Stimulated activated CD8-positive, alpha-beta memory T cell treated with anti-CD3 and anti-CD28 coated beads, Interleukin-7, amount 100 ng/mL, for 48 hours (primary cell): Measurements from ENCODE around the gene NIPBL.
"Not testable (repeated sequence)": the region's sequence is repeated elsewhere in the genome, so short reads cannot be mapped to it uniquely, and the experiment has no call there.

Experiments used
- DNase-seq, 2 donors: peaks; one replicate each; pipeline ENCODE4 v3.0.0-alpha.2; 2020; ENCODE audit warnings: low read depth in 1 of 2; ENCODE audit errors: extremely low read depth in 1 of 2

NIPBL gene

DNA sequence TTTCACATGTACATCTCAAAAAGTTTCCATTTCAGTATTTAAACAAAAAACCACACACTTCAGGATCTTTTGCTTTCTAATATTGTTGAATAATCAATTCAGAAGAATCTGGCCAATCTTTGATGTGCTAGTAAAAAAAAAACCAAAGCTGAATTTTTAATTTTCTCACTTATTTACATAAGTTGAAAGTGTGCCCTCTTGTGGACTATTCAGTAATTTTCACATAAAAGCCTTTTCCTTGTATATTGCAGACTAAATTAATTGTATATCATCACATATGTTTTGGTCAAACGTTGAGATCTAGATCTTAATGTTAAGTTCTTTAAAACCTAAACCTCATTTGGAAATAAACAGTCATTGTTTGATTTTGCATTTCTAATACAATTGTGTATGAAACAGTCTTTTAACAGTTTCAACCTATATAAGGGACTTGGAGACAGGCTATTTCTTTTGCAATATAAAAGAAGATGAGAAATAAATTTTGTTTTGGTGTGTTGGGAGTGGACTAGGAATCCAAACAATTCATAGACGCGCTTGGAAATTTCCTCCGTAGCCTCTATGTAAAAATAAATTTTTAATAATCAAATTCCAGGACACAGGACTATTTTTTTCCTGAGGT is 68.1 kb downstream of the NIPBL start:
- no peak for DNase-seq

DNA sequence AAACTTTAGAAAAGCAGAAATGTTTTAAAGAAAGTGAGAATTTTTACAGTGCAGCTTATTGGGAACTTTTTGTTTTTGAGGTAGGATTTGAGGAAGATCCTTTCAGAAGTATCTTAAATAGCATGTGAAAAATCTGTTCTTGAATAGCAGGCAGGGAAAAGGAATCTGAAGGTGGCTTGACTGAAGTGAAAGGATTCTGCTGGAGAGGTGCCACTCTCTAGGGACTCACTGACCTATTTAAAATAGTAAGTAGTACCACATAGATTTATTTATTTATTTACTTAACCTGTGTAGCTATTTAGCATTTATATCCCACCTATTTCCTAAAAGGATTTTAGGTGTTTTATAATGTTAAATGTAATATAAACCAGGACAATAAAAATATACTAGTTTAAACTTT is 69.1 kb downstream of the NIPBL start:
- no peak for DNase-seq

DNA sequence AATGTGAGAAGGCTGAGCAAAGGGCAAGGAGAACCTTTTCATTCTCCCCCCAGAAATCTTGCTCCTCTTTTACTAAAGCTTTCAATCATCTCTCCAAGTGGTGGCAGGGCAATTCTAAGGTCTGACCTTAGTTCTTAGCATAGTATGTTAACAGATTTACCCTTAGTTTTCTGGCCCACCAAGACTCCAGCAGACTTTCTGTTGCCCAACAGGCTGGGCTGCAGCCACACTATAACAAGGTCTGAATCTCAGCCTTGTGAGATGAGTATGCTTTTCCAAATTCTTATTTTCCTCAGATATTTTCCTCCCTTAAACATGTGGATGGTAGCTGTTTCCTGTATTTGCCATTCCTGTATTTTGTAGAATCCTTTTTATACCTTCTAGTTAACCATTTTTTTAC is 69.5 kb downstream of the NIPBL start:
- DNase-seq = no peak

DNA sequence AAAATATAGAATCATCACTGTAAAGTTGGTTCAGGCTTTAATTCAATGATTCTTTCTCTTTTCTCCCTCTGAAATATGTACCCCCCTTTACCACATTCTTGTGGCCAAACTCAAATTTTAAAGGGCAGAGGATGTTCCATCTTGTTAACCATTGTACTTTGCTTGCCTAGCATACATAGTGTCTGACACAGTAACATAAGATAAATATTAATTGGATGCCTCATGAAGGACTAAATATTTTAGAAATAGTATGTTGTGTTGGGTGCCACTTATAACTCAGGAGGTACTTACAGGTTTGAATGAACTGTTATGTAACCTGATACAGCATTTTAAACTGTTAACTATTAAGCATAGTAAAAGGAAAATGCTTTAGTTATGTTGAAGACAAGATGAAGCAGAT is 71.5 kb downstream of the NIPBL start:
- DNase-seq = no peak

DNA sequence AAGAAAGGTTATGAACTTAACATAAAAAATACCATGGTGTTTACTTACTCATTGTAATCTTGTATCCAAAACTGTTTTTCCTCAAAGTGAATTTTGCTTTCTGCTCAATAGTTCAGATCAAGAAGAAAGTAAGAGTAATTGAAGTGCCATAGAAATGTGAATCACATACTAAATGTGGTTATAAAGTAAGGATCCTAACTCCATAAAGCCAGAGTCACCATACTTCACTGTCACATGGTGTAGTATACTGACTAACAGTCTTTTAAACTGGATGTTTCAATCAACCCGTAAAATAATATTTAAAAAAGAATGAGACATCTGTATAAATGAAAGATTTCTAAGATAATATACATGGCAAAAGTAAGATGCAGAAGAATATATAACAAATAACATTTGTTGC is 72.1 kb downstream of the NIPBL start:
- DNase-seq = no peak

DNA sequence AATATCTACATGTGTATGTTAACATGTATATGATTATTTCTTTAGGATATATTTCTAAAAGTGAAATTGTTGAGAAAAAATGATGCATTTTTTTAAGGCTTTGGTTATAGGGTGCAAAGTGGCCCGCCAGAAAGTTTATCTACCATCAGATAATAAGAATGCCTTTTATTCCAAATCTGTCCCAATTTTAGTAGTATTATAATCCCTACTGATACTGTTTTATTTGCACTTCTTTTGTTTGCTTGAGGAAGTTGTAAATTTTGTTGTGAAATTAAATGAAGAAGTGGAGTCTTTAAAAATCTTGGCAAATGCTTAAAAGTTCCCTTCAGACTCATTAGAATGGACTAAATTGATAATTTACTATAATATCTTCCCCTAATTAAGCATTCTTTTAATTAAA is 73.0 kb downstream of the NIPBL start:
- no peak for DNase-seq

DNA sequence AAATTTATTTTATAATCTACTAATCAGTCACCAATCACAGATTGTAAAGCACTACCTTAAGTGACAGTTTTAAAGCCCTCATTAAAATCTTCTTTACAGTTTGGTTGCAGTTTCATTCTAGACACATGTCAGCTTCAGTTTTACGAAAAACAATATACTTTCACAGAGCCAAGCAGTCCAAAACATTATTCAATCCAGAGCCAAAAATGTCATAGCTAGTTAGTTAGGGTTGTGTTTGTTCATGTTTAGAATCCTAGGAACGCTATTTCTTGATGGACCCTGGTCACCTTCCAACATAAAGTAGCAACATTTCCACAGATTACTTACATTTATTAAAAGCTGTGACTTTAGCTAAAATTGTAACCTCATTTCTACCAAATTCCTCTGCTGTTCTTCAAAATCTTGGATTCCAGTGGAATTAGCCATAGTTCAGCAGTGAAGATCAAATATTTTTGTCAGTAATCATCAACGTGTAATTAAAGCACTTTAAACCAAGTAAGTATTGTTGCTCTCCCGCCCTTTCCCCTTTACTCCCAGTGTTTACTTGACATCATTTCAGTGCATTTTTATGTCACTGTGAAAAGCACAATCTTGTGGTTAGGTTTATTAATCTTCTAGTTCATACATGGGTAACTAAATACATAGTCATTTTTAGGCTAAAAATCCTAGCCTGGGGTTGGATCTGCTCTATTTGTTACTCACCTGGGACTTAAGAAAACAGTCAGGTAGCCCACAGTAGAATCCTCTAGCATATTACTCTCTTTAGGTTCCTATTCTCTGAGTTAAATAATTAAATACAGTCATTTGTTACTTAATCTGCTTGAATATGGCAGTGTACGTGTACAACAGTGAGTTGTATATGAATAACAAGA is 74.3 kb downstream of the NIPBL start:
- DNase-seq = no peak

DNA sequence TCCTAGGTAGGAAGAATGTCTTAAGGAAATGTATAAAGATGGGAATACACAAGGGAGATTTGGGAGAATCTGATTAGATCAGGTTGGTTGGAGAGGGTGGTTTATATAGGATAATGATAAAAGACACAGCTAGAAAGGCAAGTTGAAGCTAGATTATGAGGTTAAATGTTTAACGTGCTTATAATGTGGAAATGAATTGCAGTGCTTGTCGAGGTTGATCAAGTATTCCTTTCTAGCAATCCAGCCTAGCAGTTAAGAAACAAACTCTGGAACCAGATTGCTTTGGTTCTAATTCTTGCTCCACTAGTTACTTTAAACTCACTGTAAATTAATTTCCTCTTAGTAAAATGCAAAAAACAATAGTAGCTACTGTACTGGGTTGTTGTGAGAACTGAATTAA is 76.5 kb downstream of the NIPBL start:
- DNase-seq = no peak

DNA sequence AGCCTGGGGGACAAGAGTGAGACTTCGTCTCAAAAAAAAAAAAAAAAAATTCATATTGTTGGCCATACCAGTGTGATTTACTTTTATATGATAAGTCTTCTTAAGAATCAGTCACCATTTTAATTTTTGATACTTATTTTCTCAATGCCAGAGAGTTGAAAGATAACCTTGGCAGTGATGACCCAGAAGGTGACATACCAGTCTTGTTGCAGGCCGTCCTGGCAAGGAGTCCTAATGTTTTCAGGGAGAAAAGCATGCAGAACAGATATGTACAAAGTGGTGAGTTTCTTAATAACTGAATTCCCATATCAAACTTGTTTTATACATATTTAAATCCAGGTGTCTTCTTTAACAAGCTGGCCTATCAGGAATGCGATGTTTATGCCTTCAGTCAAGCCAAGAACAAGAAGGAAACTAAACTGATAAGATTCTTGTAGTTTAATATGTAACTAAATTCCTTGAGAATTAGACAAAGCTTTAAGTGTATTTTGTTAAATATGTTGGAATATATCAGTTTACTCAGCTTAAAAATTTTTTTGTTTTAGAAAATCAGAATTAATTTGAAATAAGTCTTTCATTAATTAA is 81.5 kb downstream of the NIPBL start:
- no peak for DNase-seq

DNA sequence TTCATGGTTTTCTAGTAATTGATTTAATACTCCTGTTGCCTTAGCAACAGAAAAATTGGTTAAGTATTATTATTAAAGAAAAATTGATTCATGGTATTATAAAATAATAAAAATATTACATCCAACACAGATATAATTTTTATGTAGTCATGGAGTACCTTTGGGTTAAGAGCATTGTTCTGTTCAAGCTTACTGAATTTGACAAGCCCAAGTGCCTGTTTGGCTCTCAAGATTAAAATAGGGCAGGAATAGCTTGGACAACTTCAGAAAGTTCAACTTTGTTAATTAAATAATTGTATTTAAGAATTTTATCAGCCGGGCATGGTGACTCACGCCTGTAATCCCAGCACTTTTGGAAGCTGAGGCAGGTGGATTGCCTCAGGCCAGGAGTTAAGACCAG is 82.0 kb downstream of the NIPBL start:
- DNase-seq = no peak

DNA sequence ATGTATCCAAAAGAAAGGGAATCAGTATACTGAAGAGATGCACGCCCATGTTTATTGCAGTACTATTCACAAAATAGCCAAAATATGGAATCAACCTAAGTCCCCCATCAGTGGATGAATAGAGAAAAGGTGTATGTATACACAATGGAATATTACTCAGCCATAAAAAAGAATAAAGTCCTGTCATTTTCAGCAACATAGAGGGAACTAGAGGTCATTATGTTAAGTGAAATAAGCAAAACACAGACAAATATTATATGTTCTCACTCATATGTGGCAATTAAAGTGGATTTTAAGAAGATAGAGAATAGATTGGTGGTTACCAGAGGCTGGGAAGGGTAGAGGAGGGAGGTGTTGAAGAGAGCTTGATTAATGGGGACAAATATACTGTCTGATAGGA is 88.6 kb downstream of the NIPBL start:
- no peak for DNase-seq

DNA sequence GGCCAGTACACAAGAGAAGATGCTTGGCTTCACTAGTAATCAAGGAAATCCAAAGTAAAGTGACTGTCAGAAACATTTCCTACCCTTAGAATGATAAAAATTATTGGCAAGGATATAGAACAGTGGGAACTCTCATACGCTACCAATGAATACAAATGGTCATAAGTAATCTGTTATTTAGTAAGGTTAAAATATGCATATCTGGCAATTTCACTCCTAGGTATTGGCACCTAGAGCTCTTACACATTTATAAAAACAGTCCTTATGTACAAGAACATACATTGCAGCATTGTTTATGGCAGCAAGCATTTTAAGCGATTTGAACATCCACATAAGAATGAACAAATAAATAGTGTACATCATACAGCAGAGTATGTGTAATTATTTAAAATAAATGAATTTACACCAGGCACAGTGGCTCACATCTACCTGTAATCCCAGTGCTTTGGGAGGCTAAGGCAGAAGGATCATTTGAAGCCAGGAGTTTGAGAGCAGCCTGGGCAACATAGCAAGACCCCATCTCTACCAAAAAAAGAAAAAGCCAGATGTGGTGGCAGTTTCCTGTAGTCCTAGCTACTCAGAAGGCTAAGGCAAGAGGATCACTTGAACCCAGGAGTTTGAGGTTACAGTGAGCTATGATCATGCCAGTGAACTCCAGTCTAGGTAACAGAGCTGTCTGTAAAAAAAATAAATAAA is 93.3 kb downstream of the NIPBL start:
- DNase-seq = no peak

DNA sequence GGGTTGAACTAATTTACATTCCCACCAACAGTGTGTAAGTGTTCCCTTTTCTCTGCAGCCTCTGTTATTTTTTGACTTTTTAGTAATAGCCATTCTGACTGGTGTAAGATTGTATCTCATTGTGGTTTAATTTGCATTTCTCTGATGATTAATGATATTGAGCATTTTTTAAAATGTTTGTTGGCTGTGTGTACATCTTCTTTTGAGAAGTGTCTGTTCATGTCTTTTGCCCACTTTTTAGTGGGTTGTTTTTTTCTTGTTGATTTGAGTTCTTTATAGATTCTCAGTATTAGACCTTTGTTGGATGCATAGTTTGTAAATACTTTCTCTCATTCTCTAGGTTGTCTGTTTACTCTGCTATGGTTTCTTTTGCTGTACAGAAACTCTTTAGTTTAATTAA is 101.6 kb downstream of the NIPBL start:
- DNase-seq = no peak

DNA sequence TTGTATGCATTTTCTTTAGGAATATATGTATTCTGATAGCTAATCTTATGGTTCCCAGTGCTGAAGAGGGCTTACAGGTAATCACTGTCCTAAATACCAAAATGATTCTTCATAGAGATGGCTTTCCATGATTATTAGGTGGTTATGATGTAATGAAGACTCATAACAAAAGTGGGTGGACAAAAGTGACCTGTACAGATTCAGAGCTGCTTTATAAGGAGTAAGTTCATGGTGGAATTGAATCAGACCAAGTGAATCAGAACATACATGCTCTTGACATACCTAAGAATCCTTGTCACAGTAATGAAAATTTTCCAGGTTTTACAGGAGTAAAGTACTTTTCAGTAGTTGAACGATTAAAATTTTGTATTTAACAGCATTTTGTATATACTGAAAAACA is 105.6 kb downstream of the NIPBL start:
- no peak for DNase-seq

DNA sequence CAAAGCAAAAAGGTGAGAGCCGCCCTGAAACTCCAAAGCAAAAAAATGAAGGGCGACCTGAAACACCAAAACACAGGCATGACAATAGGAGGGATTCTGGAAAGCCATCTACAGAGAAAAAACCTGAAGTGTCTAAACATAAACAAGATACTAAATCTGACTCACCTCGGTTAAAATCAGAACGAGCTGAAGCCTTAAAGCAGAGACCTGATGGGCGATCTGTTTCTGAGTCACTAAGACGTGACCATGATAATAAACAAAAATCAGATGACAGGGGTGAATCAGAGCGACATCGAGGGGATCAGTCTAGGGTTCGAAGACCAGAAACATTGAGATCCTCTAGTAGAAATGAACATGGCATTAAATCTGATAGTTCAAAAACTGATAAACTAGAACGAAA is 108.8 kb downstream of the NIPBL start:
- no peak for DNase-seq

DNA sequence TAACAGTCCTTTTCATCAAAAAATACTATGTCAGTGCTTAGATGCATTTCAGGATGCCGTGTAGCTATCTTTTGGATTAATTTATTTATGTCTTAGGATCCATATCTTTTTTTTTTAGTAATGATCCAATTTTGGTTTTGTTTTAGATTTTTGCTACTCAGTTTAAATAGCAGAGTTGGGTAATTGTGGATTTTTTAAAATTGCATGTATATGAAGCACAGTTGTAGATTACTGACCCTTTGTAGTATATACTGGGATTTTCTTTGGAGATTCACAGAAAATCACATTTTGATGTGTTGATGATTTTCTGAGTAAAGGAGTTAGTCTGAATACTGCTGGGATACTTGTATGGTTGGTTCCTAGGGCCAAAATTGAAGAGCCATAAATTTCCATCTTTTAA is 111.8 kb downstream of the NIPBL start:
- no peak for DNase-seq

DNA sequence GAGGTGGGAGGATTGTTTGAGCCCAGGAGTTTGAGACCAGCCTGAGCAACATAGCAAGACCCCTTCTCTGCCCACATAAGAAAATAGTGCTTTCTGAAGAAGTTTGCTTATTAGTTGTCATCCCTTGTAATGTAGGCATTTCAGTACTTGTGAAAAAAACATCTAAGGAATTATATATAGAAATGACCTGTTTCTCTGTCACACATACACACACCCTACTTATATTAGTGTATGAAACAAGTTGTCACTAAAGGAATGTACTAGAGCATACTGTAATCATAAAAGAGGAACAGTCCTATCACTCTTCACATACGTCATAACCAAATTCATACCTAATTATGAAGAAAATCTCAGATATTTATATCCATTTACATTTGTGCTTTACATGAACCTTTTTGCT is 122.0 kb downstream of the NIPBL start:
- DNase-seq = no peak

DNA sequence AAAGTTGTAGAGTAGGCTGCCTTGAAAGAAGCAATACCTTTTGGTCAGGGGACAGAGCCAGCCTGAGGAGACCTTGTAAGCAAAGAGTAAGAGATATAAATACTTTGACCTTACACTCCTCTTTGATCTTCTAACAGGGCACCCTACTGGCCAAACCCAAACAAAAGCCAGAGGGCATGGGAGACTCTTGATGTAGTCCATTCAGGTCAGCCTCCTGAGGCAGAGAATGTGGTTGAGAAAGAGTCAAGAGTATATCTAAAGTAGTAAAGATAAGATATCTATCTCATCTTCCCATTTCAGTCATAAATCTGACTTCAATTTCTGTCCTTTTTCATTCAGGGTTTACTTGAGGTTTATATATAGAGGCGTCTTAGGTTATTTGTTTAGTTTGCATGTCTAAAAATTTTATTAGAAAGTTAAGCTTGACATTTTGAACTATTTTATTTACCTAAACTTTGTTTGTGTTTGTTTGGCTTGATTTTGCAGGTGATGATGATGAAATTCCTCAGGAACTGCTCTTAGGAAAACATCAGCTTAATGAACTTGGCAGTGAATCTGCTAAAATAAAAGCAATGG is 125.7 kb downstream of the NIPBL start:
- DNase-seq = no peak

DNA sequence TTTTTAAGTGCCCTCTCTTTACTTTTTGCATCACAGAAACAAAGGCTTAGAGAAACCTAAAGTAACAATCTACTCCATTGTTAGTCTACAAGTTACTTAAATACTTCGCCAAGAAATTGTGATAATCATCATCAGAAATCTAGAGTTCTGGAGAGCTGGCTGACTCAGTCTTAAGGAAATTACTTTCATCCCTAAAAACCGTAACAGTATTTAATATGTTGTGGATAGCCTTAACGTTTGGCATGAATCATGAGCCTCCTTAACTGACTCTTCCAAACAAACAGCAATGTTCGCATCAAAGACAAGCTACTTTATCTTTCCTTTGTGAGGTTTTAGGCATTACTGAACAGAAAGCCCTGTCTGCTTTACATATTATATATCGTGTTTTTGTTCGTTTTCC is 128.7 kb downstream of the NIPBL start:
- no peak for DNase-seq

DNA sequence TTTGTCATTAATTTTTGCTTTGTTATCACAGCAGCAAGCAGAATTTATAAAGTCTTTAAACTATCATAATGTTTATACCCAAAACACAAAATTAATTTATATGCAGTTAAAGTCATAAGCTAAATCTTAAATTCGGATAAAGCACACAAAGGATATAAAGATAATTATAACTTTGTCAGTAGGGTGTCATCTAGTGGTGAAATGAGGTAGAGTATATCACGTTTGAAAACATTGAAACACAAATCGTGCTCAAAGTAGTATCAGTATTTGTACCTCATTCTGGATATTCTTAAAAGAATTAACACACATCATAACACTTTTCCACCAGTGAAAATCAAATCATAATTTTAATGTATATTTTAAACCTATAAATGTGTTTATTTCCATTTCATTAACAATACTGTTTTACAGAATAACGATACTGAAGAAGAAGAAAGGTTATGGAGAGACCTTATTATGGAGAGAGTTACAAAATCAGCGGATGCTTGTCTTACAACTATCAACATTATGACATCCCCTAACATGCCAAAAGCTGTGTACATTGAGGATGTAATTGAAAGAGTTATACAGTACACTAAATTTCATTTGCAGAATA is 129.5 kb downstream of the NIPBL start:
- no peak for DNase-seq

DNA sequence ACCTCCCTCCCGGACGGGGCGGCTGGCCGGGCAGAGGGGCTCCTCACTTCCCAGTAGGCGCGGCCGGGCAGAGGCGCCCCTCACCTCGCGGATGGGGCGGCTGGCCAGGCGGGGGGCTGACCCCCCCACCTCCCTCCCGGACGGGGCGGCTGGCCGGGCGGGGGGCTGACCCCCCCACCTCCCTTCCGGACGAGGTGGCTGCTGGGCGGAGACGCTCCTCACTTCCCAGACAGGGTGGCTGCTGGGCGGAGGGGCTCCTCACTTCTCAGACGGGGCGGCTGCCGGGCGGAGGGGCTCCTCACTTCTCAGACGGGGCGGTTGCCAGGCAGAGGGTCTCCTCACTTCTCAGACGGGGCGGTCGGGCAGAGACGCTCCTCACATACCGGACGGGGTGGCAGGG is 136.6 kb downstream of the NIPBL start:
- DNase-seq = not testable (repeated sequence)
